ENCODE measurements around the gene AP5B1.

DNA sequence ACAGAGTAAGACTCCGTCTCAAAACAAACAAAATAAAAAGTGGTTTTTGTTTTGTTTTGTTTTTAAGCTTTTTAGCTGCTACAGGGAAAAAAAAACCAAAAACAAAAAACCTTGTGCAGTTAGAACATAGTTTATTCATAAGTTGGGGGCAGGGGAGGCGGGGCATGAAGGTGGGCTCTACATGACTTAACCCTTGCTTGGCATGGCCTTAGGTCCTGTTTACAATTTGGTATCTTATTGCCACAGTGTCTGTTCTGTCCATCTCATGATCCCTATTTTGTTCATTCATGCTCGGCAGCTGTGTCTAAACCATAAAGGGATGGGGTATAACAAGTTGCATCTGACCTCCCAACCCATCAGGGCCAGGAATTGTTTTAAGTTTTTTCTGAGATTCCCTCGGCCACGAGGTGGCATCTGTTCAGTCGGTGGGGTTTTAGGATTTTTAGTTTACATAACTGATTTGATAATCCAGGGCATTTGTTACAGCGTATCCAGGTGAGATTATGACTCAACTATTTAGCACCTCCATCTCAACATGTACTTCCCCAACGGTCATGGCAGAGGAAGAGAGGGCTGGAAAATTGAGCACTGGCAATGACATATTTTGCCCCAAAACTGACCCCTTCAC lies 6.9 kb downstream of the AP5B1 start:
- TF ChIP-seq, protein P1, sequence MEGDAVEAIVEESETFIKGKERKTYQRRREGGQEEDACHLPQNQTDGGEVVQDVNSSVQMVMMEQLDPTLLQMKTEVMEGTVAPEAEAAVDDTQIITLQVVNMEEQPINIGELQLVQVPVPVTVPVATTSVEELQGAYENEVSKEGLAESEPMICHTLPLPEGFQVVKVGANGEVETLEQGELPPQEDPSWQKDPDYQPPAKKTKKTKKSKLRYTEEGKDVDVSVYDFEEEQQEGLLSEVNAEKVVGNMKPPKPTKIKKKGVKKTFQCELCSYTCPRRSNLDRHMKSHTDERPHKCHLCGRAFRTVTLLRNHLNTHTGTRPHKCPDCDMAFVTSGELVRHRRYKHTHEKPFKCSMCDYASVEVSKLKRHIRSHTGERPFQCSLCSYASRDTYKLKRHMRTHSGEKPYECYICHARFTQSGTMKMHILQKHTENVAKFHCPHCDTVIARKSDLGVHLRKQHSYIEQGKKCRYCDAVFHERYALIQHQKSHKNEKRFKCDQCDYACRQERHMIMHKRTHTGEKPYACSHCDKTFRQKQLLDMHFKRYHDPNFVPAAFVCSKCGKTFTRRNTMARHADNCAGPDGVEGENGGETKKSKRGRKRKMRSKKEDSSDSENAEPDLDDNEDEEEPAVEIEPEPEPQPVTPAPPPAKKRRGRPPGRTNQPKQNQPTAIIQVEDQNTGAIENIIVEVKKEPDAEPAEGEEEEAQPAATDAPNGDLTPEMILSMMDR (IDR thresholded peaks at IDR 0.05), result peak in 2 of 6 experiments; percentile 10 to 17
- no peak for TF ChIP-seq POLR2A (IDR thresholded peaks at IDR 0.05)
